IPS DF 19.7 (cell line): ENCODE data around the gene RNU1-3.
"Not testable (repeated sequence)": the region's sequence is repeated elsewhere in the genome, so short reads cannot be mapped to it uniquely, and the experiment has no call there.

Experiments
- DNase-seq: peaks from one replicate; pipeline ENCODE4 v3.0.0-alpha.2; 2013; ENCODE audit warnings: low read depth, low spot score

Gene RNU1-3

DNA sequence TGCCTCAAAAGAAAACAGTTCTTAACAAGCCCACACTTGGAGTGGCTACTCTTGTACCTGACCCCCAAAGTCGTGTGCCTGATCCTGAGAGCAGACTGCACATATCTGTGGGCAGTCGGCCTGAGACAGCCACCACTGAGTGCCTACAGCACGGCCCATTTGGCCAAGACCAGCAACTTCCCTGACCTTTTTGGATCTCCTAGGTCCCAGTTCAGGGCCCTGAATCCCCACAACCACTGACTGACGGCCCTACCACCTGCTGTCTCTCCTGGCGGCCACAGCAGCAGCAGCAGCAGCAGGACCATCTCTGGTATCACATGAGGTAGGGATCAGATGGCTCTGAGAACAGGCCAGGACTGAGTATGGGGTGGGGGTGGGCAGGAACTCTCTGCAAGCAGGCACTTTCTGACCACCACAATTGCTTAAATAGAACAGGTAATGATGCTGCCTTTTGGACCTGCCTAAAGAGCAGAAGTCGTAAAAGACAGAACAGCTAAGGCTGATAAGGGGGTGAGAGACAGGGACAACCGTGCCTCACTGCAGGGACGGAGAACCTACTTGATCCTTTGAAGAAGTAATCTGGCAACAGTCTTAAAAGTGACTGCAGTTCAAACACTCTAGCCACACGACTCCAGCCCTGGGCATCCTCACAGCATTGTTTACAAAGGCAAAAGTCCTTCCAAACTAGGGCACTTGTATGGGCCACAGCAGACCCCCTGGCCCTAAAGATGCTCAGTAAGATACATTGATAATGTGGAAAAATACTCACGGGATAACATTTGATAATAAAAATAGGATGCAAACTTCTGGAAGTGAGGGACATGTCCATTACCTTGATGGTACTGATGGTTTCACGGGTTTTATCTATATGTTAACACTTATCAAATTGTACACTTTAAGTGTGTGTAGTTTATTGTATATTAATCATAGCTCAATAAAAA lies 27.4 kb downstream of the RNU1-3 start:
- DNase-seq = not testable (repeated sequence)

DNA sequence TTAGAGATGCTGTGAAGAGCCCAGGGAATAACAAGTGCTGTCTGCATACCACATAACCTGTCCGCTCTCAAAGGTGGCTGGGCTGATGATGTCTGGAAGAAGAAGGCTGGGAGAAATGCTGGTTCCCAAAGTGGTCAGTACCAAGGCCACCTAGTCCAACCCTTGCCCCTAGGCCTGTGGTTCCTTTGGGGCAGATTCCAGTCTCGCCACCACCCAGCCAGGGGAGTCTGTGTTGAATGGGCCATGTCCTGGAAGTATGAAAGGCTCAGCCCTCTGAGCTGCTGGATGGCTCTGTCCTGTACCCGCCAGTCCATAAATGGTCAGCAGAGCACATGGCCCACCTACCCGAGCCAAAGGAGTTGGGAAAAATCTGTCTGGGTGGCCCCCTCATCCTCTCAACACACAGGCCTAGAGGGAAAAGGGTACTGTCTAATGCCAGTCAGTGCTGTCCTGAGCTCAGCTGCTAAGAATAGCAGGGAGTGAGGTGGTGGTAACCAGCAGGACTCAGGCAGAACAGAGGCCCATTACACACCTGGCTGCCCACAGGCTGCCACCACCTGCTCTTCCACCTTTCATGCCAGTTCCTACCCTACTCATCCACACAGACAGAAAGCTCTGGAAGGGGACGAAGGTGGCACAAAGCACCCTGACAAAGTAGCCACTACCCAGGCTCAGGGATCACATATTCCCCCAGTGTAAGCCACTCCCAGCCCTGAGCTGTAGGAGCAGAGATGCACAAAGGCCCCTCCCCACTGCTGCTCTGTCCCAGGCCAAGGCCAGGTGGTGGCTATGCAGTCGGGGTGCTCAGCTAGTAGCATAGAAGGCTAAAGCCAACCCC lies 28.6 kb downstream of the RNU1-3 start:
- not testable (repeated sequence) for DNase-seq

DNA sequence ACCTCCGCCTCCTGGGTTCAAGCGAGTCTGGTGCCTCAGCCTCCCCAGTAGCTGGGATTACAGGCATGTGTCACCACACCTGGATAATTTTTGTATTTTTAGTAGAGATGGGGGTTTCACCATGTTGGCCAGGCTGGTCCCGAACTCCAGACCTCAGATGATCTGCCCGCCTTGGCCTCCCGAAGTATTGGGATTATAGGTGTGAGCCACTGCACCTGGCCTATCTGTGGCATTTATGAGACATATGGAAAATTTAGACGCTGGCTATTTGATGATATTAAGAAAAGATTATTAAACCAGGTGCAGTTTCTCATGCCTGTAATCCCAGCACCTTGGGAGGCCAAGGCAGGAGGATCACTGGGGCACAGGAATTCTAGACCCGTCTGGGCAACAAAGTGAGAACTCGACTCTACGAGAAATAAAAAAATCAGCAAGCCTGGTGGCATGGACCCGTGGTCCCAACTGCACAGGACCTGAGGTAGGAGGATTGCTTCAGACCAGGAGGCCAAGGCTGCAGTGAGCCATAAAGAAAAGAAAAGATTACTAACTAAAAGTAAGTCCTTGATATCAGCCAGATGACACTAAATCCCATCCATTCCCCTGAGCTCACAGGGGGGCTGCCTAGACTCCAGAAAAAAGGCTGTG lies 30.1 kb downstream of the RNU1-3 start:
- DNase-seq = not testable (repeated sequence)

DNA sequence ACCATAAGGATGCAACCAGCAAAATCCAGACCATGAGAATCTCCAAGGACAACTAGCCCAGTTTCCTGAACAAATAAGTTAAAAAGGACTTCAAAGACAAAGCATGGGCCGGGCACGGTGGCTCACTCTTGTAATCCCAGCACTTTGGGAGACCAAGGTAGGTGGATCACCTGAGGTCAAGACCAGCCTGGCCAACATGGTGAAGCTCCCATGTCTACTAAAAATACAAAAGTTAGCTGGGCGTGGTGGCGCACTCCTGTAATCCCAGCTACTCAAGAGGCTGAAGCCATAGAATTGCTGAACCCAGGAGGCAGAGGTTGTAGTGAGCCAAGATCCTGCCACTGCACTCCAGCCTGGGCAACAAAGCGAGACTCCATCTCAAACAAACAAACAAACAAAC lies 30.8 kb downstream of the RNU1-3 start:
- DNase-seq = not testable (repeated sequence)

DNA sequence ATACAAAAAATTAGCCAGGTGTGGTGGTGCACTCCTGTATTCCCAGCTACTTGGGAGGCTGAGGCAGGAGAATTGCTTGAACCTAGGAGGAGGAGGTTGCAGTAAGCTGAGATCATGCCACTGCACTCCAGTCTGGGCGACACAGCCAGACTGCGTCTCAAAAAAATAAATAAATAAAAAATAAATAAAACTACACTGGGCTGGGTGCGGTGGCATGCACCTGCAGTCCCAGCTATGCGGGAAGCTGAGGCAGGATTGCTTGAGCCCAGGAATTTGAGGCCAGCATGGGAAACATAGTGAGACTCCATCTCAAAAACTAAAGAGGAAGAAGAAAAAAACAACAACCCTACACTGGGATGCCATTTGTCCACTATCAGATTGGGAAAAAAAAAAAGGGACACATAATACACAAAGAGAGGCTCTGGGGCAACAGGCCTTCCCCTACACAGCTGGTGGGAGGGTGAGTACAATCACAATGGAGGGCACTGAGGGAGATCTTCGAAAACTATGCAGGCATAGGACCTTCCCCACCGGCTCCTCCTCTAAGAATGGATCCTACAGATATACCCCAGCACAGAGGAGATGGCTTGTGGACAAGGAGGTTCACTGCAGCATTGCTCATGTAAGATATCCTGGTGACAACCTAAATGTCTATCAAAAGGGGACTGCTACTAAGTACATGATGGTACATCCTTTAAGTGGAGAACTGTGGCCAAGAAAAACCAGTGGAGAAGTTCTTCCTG lies 33.0 kb downstream of the RNU1-3 start:
- not testable (repeated sequence) for DNase-seq

DNA sequence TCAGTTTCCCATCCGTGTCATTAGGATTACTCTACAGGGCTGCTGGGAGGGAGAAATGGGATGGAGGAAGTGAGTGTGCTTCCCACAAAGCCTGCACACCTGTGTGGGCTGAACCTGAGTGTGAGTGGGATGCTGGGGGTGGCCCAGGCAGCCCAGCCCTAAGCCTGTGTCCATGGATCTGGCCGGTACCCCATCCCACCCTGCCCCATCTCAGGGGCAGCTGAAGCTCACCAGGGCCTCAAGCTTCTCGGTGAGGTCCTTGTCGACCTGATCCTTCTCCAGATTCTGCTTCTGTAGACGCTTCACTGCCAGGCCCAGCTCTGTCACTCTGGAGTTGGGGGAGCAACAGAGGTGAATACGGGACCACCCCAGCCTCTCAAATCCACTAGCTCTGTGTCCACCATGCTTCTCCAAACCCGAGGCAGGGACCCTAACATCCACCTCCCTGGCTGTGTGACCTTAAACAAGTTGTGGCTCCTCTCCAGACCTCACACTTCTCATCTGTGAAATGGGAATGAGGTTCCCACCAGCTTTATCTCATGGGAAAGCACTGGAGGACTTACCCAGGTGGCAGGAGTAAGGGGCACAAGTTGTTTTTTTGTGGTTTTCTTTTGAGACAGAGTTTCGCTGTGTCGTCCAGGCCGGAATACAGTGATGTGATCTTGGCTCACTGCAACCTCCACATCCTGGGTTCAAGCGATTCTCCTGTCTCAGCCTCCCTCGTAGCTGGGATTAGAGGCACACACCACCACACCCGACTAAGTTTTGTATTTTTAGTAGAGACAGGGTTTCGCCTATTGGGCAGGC lies 34.5 kb downstream of the RNU1-3 start:
- not testable (repeated sequence) for DNase-seq

DNA sequence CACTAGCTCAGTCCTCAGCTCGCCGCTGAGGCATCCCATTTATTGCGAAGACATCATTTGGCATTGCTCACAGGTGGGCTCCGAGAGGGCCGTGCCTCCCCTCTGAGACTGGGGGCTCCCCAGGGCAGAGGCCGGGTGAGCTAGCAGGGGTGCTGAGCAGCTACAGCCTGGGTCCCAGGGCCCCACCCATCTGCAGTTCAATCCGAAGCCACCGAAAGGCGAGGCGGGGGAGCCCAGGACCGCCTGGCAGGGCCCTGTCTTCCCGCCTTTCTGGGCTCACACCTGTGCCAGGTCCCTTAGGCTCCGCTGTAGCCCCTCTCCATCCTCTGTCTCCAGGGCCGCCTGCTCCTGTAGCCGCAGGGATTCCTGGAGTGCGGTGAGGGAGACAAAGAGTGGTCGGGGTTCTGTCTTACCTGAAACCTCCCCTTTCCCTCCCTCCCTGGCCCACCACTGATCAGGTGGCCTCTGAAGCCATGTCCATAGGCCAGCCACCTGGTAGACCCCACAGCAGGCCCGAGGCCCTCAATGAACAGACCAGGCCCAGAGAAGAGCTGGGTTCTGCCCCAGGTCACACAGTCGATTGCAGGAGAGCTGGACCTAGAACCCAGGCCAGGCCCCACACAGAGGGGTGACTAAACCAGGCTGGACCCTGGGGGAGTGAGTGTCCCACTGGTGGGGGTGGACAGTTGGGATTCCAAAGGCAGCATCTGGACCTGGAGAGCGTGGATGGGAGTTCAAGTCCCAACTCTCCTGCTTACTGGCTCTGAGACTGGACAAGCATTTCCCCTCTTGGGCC lies 35.3 kb downstream of the RNU1-3 start:
- DNase-seq = no peak

DNA sequence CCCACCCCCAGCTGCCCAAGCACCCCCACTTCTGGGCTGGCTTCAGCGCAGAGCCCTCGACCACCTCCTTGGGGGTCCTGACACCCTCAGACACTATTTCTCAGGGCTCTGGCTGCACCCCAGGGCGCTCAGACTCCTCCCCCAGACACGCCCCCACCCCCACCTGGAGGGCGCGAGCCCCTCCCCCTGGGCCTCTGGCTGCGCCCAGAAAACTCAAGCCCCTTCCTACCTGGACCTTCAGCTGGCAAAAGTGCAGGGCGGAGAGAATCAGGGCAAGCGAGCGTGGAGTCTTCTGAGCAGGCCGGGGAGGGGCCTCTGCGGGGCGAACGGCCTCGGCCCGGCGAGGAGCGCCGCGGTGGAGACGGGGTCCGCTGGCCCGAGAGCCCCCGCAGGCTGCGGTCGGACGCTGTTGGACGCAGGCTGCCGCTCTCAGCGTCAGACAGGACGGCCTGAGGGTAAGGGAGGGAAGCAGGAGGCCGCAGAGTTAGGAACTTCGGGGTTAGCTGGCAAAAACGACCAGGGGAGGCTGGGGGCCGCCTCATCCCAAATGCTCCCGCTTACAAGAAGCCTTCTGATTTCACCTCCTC lies 36.0 kb downstream of the RNU1-3 start:
- DNase-seq = no peak

DNA sequence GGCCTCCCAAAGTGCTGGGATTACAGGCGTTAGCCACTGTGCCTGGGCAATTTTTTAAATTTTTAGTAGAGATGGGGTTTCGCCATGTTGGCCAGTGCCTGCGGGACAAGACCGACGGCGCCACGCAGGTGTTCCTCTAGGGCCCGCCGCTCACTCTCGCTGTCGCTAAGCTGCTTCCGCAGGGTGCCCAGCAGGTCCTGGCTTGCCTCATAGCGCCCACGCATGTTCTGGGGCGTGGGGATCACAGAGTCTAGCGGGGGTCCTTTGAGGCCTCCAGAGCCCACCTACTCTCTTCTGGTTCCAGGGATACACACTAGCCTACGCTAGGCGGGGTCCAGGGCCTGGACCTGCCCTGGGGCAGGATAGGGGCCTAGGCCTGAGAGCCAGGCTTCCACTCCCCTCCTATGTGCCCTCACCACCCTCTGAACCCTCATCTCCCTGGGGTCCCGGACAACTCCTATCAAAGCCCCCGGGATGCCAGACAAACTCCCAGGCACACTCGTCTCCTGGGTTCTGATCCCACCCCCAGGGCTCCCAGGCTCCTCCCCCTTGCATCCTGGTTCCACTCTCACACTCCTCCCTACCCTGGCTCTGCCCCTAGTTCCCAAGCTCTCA lies 36.7 kb downstream of the RNU1-3 start:
- not testable (repeated sequence) for DNase-seq

DNA sequence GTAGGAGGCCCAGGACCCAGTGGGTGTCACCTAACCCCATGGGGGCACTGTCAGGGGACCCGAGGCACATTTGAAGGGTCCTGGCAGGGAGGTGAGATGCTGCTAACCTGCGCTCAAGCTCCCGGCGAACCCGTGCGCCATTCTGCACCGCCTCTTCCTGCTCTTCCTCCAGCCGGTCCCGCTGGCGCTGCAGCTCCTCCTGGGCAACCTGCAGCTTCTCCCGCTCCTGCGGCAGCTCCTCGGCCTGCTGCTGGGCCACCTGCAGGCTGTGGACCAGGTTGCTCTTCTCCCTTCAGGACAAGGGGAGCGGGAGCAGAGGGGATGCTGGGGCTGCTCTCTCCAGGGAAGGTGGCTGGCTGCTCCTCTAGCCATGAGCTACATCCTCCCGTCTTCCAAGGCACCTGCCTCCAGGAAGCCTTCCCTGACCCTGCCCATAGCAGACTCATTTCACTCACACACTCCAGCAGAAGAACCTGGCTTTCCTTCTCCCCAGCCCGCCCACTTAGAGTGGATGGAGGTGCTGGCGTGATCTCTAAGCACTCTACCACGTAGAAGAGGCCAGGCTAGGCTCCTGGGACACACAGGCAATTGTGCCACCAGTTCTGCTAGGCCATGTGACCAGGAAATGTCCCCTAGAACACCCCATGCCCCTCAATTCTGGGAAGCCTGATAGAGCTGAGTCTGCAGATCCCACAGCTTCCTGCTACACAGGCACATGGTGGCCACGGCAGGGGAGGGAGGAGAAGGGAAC lies 38.2 kb downstream of the RNU1-3 start:
- DNase-seq = no peak

DNA sequence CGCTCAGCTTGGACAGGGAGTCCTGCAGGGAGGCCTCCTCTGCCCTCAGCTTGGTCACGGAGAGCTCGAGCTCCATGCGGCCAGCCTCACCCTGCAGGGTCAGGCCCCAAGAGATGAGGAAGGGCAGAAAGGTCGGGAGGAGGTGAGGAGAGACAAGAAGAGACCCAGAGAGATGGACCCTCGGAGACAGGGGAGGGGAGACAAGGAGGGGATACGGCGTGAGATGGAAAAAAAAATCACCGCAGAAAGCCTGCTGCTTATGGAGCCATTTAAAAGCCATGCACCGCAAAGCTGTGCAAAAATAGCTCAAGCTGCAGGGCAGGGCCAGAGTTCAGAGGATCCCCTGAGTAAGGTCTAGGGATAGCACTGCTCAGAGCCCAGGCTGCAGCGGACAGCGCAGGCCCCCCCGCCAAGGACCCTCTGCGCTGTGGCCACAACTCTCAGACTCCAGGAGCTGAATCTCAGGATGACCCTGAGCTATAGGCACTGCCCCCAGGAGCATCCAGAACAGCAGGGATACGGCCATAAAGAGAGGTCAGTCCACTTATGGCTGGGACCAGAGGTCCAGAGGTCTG lies 40.3 kb downstream of the RNU1-3 start:
- not testable (repeated sequence) for DNase-seq

DNA sequence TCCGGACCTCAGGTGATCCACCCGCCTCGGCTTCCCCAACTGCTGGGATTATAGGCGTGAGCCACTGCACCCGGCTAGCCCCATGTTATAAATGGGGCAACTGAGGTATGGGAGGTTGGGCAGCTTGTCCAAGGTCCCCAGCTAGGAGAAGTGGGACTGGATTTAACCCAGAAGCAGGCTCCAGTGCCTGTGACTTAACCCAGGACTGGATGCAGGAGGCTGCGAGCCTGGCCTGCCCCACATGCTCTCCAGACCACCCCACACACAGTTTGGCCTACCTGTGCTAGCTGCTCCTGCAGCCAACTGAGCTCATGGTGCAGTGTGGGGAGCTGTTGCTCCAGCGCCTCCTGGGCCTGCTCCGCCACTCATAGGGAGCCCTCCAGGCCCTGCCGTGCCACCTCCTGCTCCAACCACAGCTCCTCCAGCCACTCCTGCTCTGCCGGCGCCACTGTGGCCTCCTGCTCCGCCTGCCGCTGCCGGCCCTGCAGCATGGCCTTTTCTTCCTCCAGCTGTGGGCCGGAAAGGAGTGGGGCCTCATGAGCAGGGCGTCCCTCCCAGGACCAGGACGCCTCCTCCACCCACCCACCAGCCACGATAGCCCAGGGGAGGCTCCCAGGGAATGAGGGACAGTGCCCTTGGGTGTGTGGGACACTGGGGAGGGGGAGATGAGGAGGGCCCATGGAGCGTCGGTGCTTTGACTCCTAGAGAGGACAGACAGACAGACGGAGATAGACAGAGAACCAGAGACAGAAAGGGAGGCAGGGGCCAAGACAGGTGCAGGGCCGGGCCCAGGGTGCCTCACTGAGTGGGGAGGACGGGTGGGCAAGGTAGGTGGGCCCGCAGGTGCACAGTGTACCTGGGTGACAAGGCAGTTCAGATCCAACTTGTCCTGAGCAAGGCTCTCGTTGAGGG lies 41.0 kb downstream of the RNU1-3 start:
- no peak for DNase-seq

DNA sequence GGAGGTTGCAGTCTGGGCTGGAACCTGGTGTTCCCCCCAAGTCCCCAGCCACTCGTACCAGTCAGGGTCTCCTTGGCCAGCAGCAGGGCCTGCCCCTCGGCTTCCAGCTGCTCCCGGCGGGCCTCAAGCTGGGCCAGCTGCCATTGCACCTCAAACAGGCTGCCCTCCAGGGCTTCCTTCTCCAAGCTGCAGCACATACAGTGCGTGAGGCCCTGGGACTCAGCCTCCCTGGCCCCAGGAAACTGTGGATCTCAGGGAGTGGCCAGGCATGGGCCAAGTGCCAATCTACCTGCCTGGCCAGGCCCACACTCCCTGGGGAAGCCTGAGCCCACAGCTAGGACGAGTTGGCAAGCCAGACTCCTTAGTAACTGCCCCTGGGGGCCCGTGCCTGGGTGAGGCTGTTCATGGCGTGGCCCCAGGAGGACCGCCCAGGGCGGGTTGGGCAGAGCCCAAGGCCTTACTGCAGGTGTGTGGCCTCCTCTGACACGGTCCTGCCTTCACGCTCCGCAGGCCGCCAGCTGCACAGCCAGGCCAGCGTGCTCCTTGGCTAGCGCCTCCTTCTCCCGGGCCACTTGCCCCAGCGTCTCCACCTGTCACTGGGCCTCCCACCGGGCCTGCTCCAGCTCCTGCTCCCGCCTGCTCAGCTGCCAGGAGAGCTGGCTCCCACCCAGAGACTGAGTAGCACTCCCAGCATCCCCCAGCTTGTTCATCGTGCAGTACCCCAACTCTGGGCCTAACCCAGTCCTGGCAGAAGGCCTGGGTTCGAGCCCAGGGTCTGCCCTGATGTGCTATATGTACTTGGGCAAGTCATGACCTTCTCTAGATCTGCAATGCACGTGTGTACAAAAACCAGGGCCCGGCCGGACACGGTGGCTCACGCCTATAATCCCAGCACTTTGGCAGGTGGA lies 42.7 kb downstream of the RNU1-3 start:
- DNase-seq = not testable (repeated sequence)

DNA sequence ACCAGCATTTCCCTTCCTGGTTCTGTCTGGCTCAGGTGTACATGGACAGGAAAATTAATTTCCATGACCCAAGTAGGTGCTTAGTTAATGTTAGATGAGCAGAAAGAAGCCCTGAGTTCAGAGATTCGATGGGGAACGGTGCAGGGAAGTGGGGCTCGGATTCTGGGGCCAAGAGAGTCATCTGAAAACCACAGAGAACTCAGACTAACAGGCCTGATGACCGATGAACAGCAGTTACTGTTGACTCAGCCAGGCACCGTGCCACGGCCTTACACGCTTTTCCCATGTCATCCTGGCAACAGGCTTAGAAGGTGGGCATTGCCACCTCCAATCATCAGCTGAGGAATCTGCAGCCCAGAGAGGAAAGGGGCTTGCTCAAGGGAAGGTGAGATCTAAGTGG lies 43.4 kb downstream of the RNU1-3 start:
- not testable (repeated sequence) for DNase-seq

DNA sequence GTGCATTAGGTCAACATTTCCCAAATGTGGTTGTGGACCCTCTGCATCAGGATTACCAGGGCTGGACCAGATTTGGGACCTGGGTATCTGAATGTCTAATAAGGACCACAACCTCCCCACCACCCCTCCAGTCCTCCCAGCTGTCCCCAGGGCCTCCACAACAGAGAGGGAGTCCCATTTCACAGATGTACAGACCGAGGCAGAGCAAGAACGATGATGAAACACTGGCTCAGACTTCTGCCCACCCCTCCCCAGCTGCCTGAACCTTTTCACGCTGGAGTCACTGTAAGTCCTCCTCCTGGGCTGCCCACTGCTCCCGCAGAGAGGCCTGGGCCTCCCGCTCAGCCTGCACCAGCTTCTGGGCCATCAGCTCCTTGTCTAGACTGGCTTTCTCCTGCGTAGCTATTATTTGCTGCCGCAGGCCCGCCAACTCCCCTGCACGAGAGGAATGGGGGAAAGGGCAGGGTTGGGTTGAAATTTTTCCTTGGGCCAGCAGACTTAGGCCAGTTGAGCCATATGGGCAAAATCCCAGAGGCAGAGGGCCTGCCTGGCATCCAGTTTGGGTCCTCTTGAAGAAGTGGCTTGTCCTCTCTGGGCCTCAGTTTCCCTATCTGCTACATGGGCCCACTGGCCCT lies 45.0 kb downstream of the RNU1-3 start:
- DNase-seq = not testable (repeated sequence)
